Measurements from ENCODE around the gene FAM120B.

DNA sequence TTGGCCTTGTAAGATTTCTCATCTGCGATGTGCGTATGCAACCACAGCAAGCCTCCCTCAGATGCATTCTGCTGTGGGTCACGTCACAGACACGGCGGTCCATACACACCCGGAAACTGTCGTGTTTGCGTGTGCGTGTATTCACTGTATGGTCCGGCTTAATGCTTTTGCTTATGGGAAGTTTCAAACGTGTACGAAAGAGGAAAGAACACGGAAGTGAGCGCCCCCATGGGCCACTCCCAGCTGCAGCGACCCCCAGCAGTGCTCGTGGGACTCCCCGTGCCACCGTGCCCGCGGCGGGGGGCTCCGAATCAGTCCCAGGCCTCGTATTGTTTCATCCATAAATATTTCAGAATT lies 25.9 kb upstream of the FAM120B start:
- no peak for TF ChIP-seq POLR2A (IDR thresholded peaks at IDR 0.05)
- TF ChIP-seq, protein P1, sequence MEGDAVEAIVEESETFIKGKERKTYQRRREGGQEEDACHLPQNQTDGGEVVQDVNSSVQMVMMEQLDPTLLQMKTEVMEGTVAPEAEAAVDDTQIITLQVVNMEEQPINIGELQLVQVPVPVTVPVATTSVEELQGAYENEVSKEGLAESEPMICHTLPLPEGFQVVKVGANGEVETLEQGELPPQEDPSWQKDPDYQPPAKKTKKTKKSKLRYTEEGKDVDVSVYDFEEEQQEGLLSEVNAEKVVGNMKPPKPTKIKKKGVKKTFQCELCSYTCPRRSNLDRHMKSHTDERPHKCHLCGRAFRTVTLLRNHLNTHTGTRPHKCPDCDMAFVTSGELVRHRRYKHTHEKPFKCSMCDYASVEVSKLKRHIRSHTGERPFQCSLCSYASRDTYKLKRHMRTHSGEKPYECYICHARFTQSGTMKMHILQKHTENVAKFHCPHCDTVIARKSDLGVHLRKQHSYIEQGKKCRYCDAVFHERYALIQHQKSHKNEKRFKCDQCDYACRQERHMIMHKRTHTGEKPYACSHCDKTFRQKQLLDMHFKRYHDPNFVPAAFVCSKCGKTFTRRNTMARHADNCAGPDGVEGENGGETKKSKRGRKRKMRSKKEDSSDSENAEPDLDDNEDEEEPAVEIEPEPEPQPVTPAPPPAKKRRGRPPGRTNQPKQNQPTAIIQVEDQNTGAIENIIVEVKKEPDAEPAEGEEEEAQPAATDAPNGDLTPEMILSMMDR (IDR thresholded peaks at IDR 0.05), result no peak
